Mesenchymal stem cell (in vitro differentiated cells and primary cell): ENCODE results near the gene GNL1.

Experiments
- DNase-seq: peaks from one replicate; pipeline ENCODE4 v3.0.0-alpha.2; 2013
- H2AFZ ChIP-seq: one replicate; pipeline ENCODE4 v1.6.1; 2013; ENCODE audit warnings: low read depth, mild to moderate bottlenecking, control low read depth, inconsistent platforms, low read length, moderate library complexity
- H2AK5ac ChIP-seq: 2 replicates; pipeline ENCODE4 v1.6.1; 2013; ENCODE audit warnings: low read length, moderate library complexity, mild to moderate bottlenecking, inconsistent platforms; ENCODE audit not compliant: severe bottlenecking
- H2BK120ac ChIP-seq: one replicate; pipeline ENCODE4 v1.6.1; 2013; ENCODE audit warnings: low read depth, mild to moderate bottlenecking, inconsistent platforms, low read length, moderate library complexity
- H2BK12ac ChIP-seq, 2 experiments: one replicate each; pipeline ENCODE4 v1.6.1; 2013; ENCODE audit warnings: inconsistent platforms in 2 of 2, low read length in 2 of 2, mild to moderate bottlenecking in 2 of 2, moderate library complexity in 2 of 2, control low read depth in 1 of 2
- H2BK15ac ChIP-seq: one replicate; pipeline ENCODE4 v1.6.1; 2013; ENCODE audit warnings: mild to moderate bottlenecking, low read depth, inconsistent platforms; ENCODE audit not compliant: poor library complexity, severe bottlenecking
- H2BK5ac ChIP-seq: 2 replicates; pipeline ENCODE4 v1.6.1; 2013; ENCODE audit warnings: low read depth, mild to moderate bottlenecking, low read length, control low read depth, inconsistent platforms; ENCODE audit not compliant: poor library complexity, severe bottlenecking
- H3K14ac ChIP-seq, 2 experiments: one replicate each; pipeline ENCODE4 v1.6.1; 2013; ENCODE audit warnings: inconsistent platforms in 2 of 2, low read length in 2 of 2, control low read depth in 1 of 2, mild to moderate bottlenecking in 1 of 2, moderate library complexity in 1 of 2
- H3K18ac ChIP-seq, 2 experiments: one replicate each; pipeline ENCODE4 v1.6.1; 2013; ENCODE audit warnings: inconsistent platforms in 2 of 2, low read length in 2 of 2, control low read depth in 1 of 2, low read depth in 1 of 2, mild to moderate bottlenecking in 1 of 2
- H3K23ac ChIP-seq, 2 experiments: one replicate each; pipeline ENCODE4 v1.6.1; 2013; ENCODE audit warnings: inconsistent platforms in 2 of 2, low read length in 2 of 2, mild to moderate bottlenecking in 2 of 2, moderate library complexity in 2 of 2, control low read depth in 1 of 2
- H3K27ac ChIP-seq: 2 replicates; pipeline ENCODE4 v1.5.1; 2013; ENCODE audit warnings: mild to moderate bottlenecking, moderate library complexity, low read length, control low read depth, inconsistent platforms; ENCODE audit not compliant: poor library complexity, severe bottlenecking
- H3K27me3 ChIP-seq, 2 experiments: 2 replicates each; pipeline versions ENCODE4 v1.6.1 to v1.7.0; 2013; ENCODE audit warnings: low read length in 2 of 2, mild to moderate bottlenecking in 2 of 2, moderate library complexity in 2 of 2, control low read depth in 1 of 2, inconsistent platforms in 1 of 2; ENCODE audit not compliant: control insufficient read depth in 1 of 2, insufficient read depth in 1 of 2
- H3K36me3 ChIP-seq, 2 experiments: 2 replicates each; pipeline versions ENCODE4 v1.6.1 to v1.7.0; 2013; ENCODE audit warnings: low read length in 2 of 2, control low read depth in 1 of 2, inconsistent platforms in 1 of 2, low read depth in 1 of 2, mild to moderate bottlenecking in 1 of 2; ENCODE audit not compliant: insufficient read depth in 2 of 2, control insufficient read depth in 1 of 2
- H3K4ac ChIP-seq, 2 experiments: one replicate each; pipeline ENCODE4 v1.6.1; 2013; ENCODE audit warnings: inconsistent platforms in 2 of 2, low read length in 2 of 2, mild to moderate bottlenecking in 2 of 2, moderate library complexity in 2 of 2, control low read depth in 1 of 2, low read depth in 1 of 2
- H3K4me1 ChIP-seq: 2 replicates; pipeline ENCODE4 v1.6.1; 2013; ENCODE audit warnings: low read depth, low read length, control low read depth; ENCODE audit not compliant: control insufficient read depth, insufficient read depth
- H3K4me2 ChIP-seq: 2 replicates; pipeline ENCODE4 v1.6.1; 2013; ENCODE audit warnings: low read length, mild to moderate bottlenecking, inconsistent platforms; ENCODE audit not compliant: poor library complexity, severe bottlenecking
- H3K4me3 ChIP-seq, 2 experiments: 2 replicates each; pipeline versions ENCODE4 v1.5.1 to v1.7.0; 2013; ENCODE audit warnings: low read length in 2 of 2, mild to moderate bottlenecking in 2 of 2, control low read depth in 1 of 2, low read depth in 1 of 2; ENCODE audit not compliant: insufficient read depth in 1 of 2
- H3K79me1 ChIP-seq: replicated peaks from 2 replicates; pipeline ENCODE4 v1.6.1; 2013; ENCODE audit warnings: mild to moderate bottlenecking, control low read depth, low read length, inconsistent platforms; ENCODE audit not compliant: poor library complexity, severe bottlenecking
- H3K9ac ChIP-seq: 2 replicates; pipeline ENCODE4 v1.7.0; 2013; ENCODE audit warnings: mild to moderate bottlenecking, low read length, moderate library complexity
- H3K9me3 ChIP-seq: 2 replicates; pipeline ENCODE4 v1.7.0; 2013; ENCODE audit warnings: mild to moderate bottlenecking, low read length; ENCODE audit not compliant: control insufficient read depth
- H4K8ac ChIP-seq: one replicate; pipeline ENCODE4 v1.6.1; 2013; ENCODE audit warnings: inconsistent platforms, mild to moderate bottlenecking, low read length, moderate library complexity
- H4K91ac ChIP-seq: one replicate; pipeline ENCODE4 v1.6.1; 2013; ENCODE audit warnings: mild to moderate bottlenecking, low read length, inconsistent platforms
- WGBS: methylation state at CpG from one replicate; pipeline ENCODE4 v1.1.7; 2013; ENCODE audit warnings: mixed read lengths; 5-methylcytosine and 5-hydroxymethylcytosine counted together

The GNL1 gene

GRCh38 chr6:30542404-30542725 lies 13.9 kb downstream of the GNL1 start:
- Histone ChIP-seq H2AK5ac (no peak overlapping the region), H3K14ac (no peak overlapping the region), H3K9me3 (no peaks in the 10 kb centered on the region), H3K9ac (peak overlapping the region; percentile 65), H2BK12ac (no peak overlapping the region), H3K4me3 (no peak overlapping the region), H4K91ac (no peak overlapping the region), H3K4ac (no peak overlapping the region), H3K4me1 (no peaks in the 10 kb centered on the region), H3K36me3 (peaks cover 22 to 45% of the 10 kb centered on the region in 2 experiments), H3K27me3 (no peaks in the 10 kb centered on the region), H2BK5ac (no peak overlapping the region), H3K23ac (no peak overlapping the region), H3K79me1 (peaks cover 3% of the 10 kb centered on the region), H4K8ac (no peak overlapping the region), H3K4me2 (no peak overlapping the region), H2BK120ac (no peak overlapping the region), H2BK15ac (no peak overlapping the region), H2AFZ (no peak overlapping the region), H3K18ac (no peak overlapping the region), H3K27ac (no peak overlapping the region)
- WGBS, result 34% methylated on average over 4 of the region's 4 CpGs
- DNase-seq, result no peak

- H3K23ac ChIP-seq, result no peak overlapping the region
- no peak overlapping the region for H4K8ac ChIP-seq
- no peak overlapping the region for H3K18ac ChIP-seq
- H3K9me3 ChIP-seq, result no peaks in the 10 kb centered on the region
- H2BK12ac ChIP-seq, result no peak overlapping the region
- no peak overlapping the region for H3K27ac ChIP-seq
- no peak overlapping the region for H2AK5ac ChIP-seq
- peak overlapping the region; percentile 80 for H3K4me2 ChIP-seq
- H3K36me3 ChIP-seq, result peaks cover 16 to 39% of the 10 kb centered on the region in 2 experiments
- no peak overlapping the region for H2BK15ac ChIP-seq
- H2AFZ ChIP-seq, result no peak overlapping the region
- no peaks in the 10 kb centered on the region for H3K4me1 ChIP-seq
- no peak overlapping the region for H3K14ac ChIP-seq
- 28% methylated on average over 21 of the region's 23 CpGs for WGBS
- H2BK5ac ChIP-seq, result no peak overlapping the region
- H4K91ac ChIP-seq, result no peak overlapping the region
- H3K4me3 ChIP-seq, result peak overlapping the region in 1 of 2 experiments; percentile 62
- H3K9ac ChIP-seq, result peak overlapping the region; percentile 65
- peak; percentile 85 for DNase-seq
- no peak overlapping the region for H3K4ac ChIP-seq
- H3K27me3 ChIP-seq, result no peaks in the 10 kb centered on the region
- peaks cover 3% of the 10 kb centered on the region for H3K79me1 ChIP-seq
- H2BK120ac ChIP-seq, result no peak overlapping the region
These were observed 14.5 kb downstream of the GNL1 start for GRCh38 chr6:30541515-30542403.

GRCh38 chr6:30537931-30538330 lies 18.4 kb downstream of the GNL1 start:
- no peak overlapping the region for H3K18ac ChIP-seq
- no peak overlapping the region for H2BK5ac ChIP-seq
- no peaks in the 10 kb centered on the region for H3K79me1 ChIP-seq
- WGBS, result 89% methylated on average over 2 of the region's 3 CpGs
- no peak overlapping the region for H4K91ac ChIP-seq
- no peaks in the 10 kb centered on the region for H3K27me3 ChIP-seq
- no peak overlapping the region for H3K23ac ChIP-seq
- H3K4me3 ChIP-seq, result no peak overlapping the region
- H3K4ac ChIP-seq, result no peak overlapping the region
- no peak overlapping the region for H2BK120ac ChIP-seq
- no peak overlapping the region for H2AFZ ChIP-seq
- H3K4me2 ChIP-seq, result no peak overlapping the region
- H3K27ac ChIP-seq, result no peak overlapping the region
- H3K36me3 ChIP-seq, result peaks cover 0 to 4% of the 10 kb centered on the region in 2 experiments
- DNase-seq, result no peak
- H4K8ac ChIP-seq, result no peak overlapping the region
- no peaks in the 10 kb centered on the region for H3K4me1 ChIP-seq
- H2BK12ac ChIP-seq, result no peak overlapping the region
- no peaks in the 10 kb centered on the region for H3K9me3 ChIP-seq
- no peak overlapping the region for H3K14ac ChIP-seq
- no peak overlapping the region for H2BK15ac ChIP-seq
- H3K9ac ChIP-seq, result no peak overlapping the region
- no peak overlapping the region for H2AK5ac ChIP-seq

GRCh38 chr6:30533460-30534294 lies 22.6 kb downstream of the GNL1 start:
- Histone ChIP-seq H3K4ac (no peak overlapping the region), H2BK5ac (no peak overlapping the region), H3K79me1 (no peaks in the 10 kb centered on the region), H3K9me3 (no peaks in the 10 kb centered on the region), H3K18ac (no peak overlapping the region), H2AFZ (no peak overlapping the region), H3K36me3 (no peaks in the 10 kb centered on the region), H2BK120ac (no peak overlapping the region), H3K27me3 (no peaks in the 10 kb centered on the region), H3K4me1 (no peaks in the 10 kb centered on the region), H2BK12ac (no peak overlapping the region), H4K91ac (no peak overlapping the region), H3K14ac (no peak overlapping the region), H3K9ac (no peak overlapping the region), H3K27ac (no peak overlapping the region), H3K4me3 (no peak overlapping the region), H4K8ac (no peak overlapping the region), H2AK5ac (no peak overlapping the region), H3K4me2 (no peak overlapping the region), H2BK15ac (no peak overlapping the region), H3K23ac (no peak overlapping the region)
- DNase-seq, result no peak
- WGBS, result 73% methylated on average over 11 of the region's 15 CpGs
